Spleen (tissue), 7 donors: ENCODE measurements around the gene GXYLT2.

Source experiments
- CTCF ChIP-seq, 11 experiments: fragments of 200-600 bp in 7 of 11; fragments of 450-650 bp in 4 of 11; sonication (generic) in 4 of 11; IDR thresholded peaks in 8 of 11; conservative IDR thresholded peaks in 3 of 11; 1 replicate in 7 of 11; 2 replicates in 4 of 11; pipeline versions ENCODE4 v1.4.0 to v1.8.0; 2016 to 2021; ENCODE audit warnings: antibody characterized with exemption in 11 of 11, inconsistent platforms in 4 of 11, mild to moderate bottlenecking in 1 of 11
- POLR2A ChIP-seq, 3 donors: fragments of 450-650 bp; IDR thresholded peaks; one replicate each; pipeline ENCODE4 v1.5.1; 2017; ENCODE audit warnings: antibody characterized with exemption in 3 of 3, mild to moderate bottlenecking in 1 of 3
- donor health status: DM: no; HTN: no; CAD: no; lungs with moderate emphysema.
- donor health status: DM: no; HTN: no; CAD: no.
- donor health status: DM: no; HTN: no; CAD: no.

GRCh38 chr3:72907131-72907711 is 19.4 kb downstream of the GXYLT2 start:
- TF ChIP-seq CTCF (IDR thresholded peaks at IDR 0.05 in 8 of 11, conservative IDR thresholded peaks at IDR 0.05 in 3 of 11) (no peak), POLR2A (IDR thresholded peaks at IDR 0.05) (no peak)
